Transverse colon (tissue), 4 donors: ENCODE data around the gene COL23A1. TPM values are rescaled to one million over a fixed set of nuclear protein-coding genes. Genes with fewer than 3 reads are reported as not detected.

Source experiments
- DNase-seq: peaks from one replicate; pipeline ENCODE4 v3.0.0-alpha.2; 2019
- H3K27ac ChIP-seq, 4 donors: fragments of 200-600 bp; sonication (generic); 2 replicates each; pipeline ENCODE4 v1.5.1; 2016 to 2018; ENCODE audit warnings: inconsistent platforms in 4 of 4
- H3K27me3 ChIP-seq: fragments of 200-600 bp; sonication (generic); 2 replicates; pipeline ENCODE4 v1.5.1; 2017; ENCODE audit warnings: inconsistent platforms
- H3K36me3 ChIP-seq, 4 donors: fragments of 200-600 bp; sonication (generic); 2 replicates each; pipeline ENCODE4 v1.5.1; 2017 to 2019; ENCODE audit warnings: inconsistent platforms in 4 of 4
- H3K4me1 ChIP-seq, 4 donors: fragments of 200-600 bp; sonication (generic); 2 replicates each; pipeline ENCODE4 v1.5.1; 2017 to 2020; ENCODE audit warnings: inconsistent platforms in 4 of 4
- H3K4me3 ChIP-seq, 4 donors: fragments of 200-600 bp; sonication (generic); 1 replicate in 1 of 4; 2 replicates in 3 of 4; pipeline versions ENCODE4 v1.5.1 to v1.6.1; 2017 to 2019; ENCODE audit warnings: inconsistent platforms in 4 of 4
- H3K9me3 ChIP-seq, 2 donors: fragments of 200-600 bp; sonication (generic); 2 replicates each; pipeline ENCODE4 v1.5.1; 2017 to 2019; ENCODE audit warnings: inconsistent platforms in 2 of 2
- CTCF ChIP-seq, 5 experiments: fragments of 200-600 bp in 3 of 5; fragments of 450-650 bp in 2 of 5; sonication (generic) in 3 of 5; IDR thresholded peaks; 1 replicate in 2 of 5; 2 replicates in 3 of 5; pipeline ENCODE4 v1.5.1; 2016 to 2017; ENCODE audit warnings: antibody characterized with exemption in 5 of 5, inconsistent platforms in 3 of 5, mild to moderate bottlenecking in 2 of 5, moderate library complexity in 1 of 5
- EP300 ChIP-seq: sonication (generic); formaldehyde crosslinking; IDR thresholded peaks from one replicate; pipeline ENCODE4 v1.6.1; 2017; ENCODE audit warnings: antibody characterized with exemption, low read depth
- POLR2A ChIP-seq: fragments of 450-650 bp; IDR thresholded peaks from one replicate; pipeline ENCODE4 v1.6.1; 2016; ENCODE audit warnings: antibody characterized with exemption, mild to moderate bottlenecking, moderate library complexity
- POLR2AphosphoS5 ChIP-seq, 3 donors: sonication (generic); formaldehyde crosslinking; IDR thresholded peaks; one replicate each; pipeline ENCODE4 v1.6.1; 2016; ENCODE audit warnings: antibody characterized with exemption in 3 of 3
- WGBS, 2 donors: methylation state at CpG; one replicate each; pipeline ENCODE4 v1.1.5; 2018; ENCODE audit warnings: low coverage in 1 of 2; 5-methylcytosine and 5-hydroxymethylcytosine counted together
- in situ Hi-C, 4 donors: fragments of 200-750 bp; cut with MboI; loops; one replicate each; pipeline versions ENCODE4 v1.15.0 to v1.15.1; 2017; ENCODE audit warnings: low sequenced_read_pairs in 3 of 4, low pct_ligation_motif_present in 1 of 4, low pct_unique_long_range_greater_than_20kb in 1 of 4
- intact Hi-C: fragments of 100-400 bp; cut with DNase I; formaldehyde crosslinking; loops from one replicate; pipeline ENCODE4 v1.15.1; 2023; ENCODE audit warnings: low total_unique reads
- total RNA-seq, 4 donors: library from RNA; depleted of rRNA; stranded (reverse); fragments of >200 nt; gene quantifications; one replicate each; pipeline ENCODE4 v1.1.0, GENCODE V29; 2016

COL23A1 gene
- total RNA-seq, 4 donors from 2014 or later, result 0.14 to 2.2 (median 1.4) TPM; not detected in 1

GRCh38 chr5:178347956-178348355, 242.2 kb downstream of the COL23A1 start:
- Histone ChIP-seq H3K27ac (no peak overlapping the region), H3K27me3 (no peaks in the 10 kb centered on the region), H3K4me1 (no peaks in the 10 kb centered on the region), H3K36me3 (no peaks in the 10 kb centered on the region), H3K9me3 (no peaks in the 10 kb centered on the region), H3K4me3 (no peak overlapping the region)
- TF ChIP-seq POLR2AphosphoS5 (IDR thresholded peaks at IDR 0.05) (no peak), EP300 (no peak)
- intact Hi-C loops, result no loop called here
- 91 to 100% methylated on average over 4 to 11 of the region's 11 CpGs for WGBS, 2 donors
- DNase-seq, result no peak
- in situ Hi-C loops, result no loop called here

- Histone ChIP-seq H3K4me3 (no peak overlapping the region), H3K27ac (no peak overlapping the region), H3K27me3 (no peaks in the 10 kb centered on the region), H3K9me3 (no peaks in the 10 kb centered on the region), H3K4me1 (no peaks in the 10 kb centered on the region), H3K36me3 (no peaks in the 10 kb centered on the region)
- WGBS, 2 donors, result 84 to 90% methylated on average over 10 to 18 of the region's 20 CpGs
- in situ Hi-C loops (no loop called here), intact Hi-C loops (no loop called here)
- TF ChIP-seq EP300, result no peak
- no peak for TF ChIP-seq CTCF (IDR thresholded peaks at IDR 0.05)
- no peak for TF ChIP-seq POLR2A
- no peak for TF ChIP-seq POLR2AphosphoS5 (IDR thresholded peaks at IDR 0.05)
- no peak for DNase-seq
These were observed 243.4 kb downstream of the COL23A1 start for GRCh38 chr5:178346607-178347334.

- TF ChIP-seq CTCF (IDR thresholded peaks at IDR 0.05) (no peak), EP300 (no peak), POLR2AphosphoS5 (IDR thresholded peaks at IDR 0.05) (no peak), POLR2A (no peak)
- in situ Hi-C loops, result no loop called here
- H3K9me3 ChIP-seq, result no peaks in the 10 kb centered on the region
- no peaks in the 10 kb centered on the region for H3K36me3 ChIP-seq
- H3K4me3 ChIP-seq, result no peak overlapping the region
- H3K27ac ChIP-seq, result no peak overlapping the region
- no peaks in the 10 kb centered on the region for H3K4me1 ChIP-seq
- 50 to 63% methylated on average over 5 to 6 of the region's 6 CpGs for WGBS, 2 donors
- H3K27me3 ChIP-seq, result no peaks in the 10 kb centered on the region
- intact Hi-C loops, result no loop called here
- DNase-seq, result no peak
These were observed 246.9 kb downstream of the COL23A1 start for GRCh38 chr5:178343306-178343705.

- no peak overlapping the region for H3K4me3 ChIP-seq
- no peak for TF ChIP-seq POLR2AphosphoS5 (IDR thresholded peaks at IDR 0.05)
- TF ChIP-seq POLR2A, result no peak
- TF ChIP-seq CTCF (IDR thresholded peaks at IDR 0.05), result no peak
- no peak for TF ChIP-seq EP300
- H3K27ac ChIP-seq, result no peak overlapping the region
- in situ Hi-C loops, result no loop called here
- no peak for DNase-seq
- no peaks in the 10 kb centered on the region for H3K27me3 ChIP-seq
- intact Hi-C loops, result no loop called here
- 71% methylated on average over 10 of the region's 10 CpGs; no CpG with 5 or more reads in 1 of the 2 donors for WGBS, 2 donors
- no peaks in the 10 kb centered on the region for H3K36me3 ChIP-seq
- H3K4me1 ChIP-seq, result no peaks in the 10 kb centered on the region
- no peaks in the 10 kb centered on the region for H3K9me3 ChIP-seq
These were observed 248.4 kb downstream of the COL23A1 start for GRCh38 chr5:178341851-178342140.
